HEK293T (cell line): ENCODE data around the gene SULT1A1.

Experiments used
- FOXM1 ChIP-seq: fragments of 450-650 bp; IDR thresholded peaks from 2 replicates; pipeline ENCODE4 v1.6.1; 2017; ENCODE audit warnings: mild to moderate bottlenecking, borderline replicate concordance
- SP1 ChIP-seq: fragments of 450-650 bp; IDR thresholded peaks from 2 replicates; pipeline ENCODE4 v1.6.1; 2017
- TARDBP ChIP-seq: fragments of 450-650 bp; IDR thresholded peaks from 2 replicates; pipeline ENCODE4 v1.6.1; 2016

- TF ChIP-seq TARDBP, result no peak
- no peak for TF ChIP-seq SP1
- no peak for TF ChIP-seq FOXM1
These were observed 19.9 kb downstream of the SULT1A1 start for GRCh38 chr16:28589930-28590329.
